ENCODE data around the gene WNT5B.
A peak's percentile ranks its signal among the peaks of the same experiment; 100 is the strongest.

Gene WNT5B

DNA sequence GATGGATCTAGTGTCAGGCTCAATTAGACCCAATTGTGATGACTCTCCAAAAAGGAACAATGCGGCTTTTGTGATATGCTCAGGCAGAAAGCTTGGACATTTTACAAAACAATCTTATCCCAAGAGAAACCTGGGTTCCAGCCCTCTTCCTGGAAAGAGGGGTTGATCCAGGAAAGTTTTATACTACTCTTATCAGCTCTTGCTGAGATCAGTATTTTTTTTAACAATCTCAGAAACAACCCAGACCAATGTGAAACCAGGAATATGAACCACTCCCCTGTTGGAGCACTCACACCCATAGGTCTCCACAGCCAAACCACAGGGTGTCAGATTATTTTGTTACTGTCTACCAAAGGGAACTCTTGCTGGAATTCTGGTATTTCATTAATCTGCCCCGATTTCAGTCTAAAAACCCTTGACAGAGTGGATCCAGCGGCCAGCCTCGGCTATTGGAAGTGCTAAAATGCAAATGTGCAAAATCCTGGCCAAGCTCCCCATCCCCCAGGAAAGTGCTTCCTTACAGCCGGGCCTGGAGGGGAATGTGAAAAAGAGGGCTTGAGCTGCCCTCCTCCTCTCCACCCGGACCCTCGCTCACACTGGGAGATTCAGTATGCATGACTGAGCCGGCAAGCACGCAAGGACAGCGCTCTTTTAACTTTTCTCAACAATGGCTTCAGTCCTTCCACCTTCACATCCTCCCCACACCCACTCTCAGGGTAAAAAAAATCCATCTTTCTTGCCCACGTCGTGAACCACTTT, 38.6 kb upstream of the WNT5B start:
- Histone ChIP-seq H3K9me3 (ENCODE audit: control insufficient read depth, low read length) (no peaks in the 10 kb centered on the region), H3K27ac (ENCODE audit: insufficient read depth, low read depth, low read length, poor library complexity, severe bottlenecking) (peak overlapping the region; percentile 57), H3K36me3 (ENCODE audit: control insufficient read depth, insufficient read depth, low read length) (no peaks in the 10 kb centered on the region), H3K4me3 (ENCODE audit: insufficient read depth, low read depth, low read length) (peak overlapping the region; percentile 86), H3K27me3 (ENCODE audit: control insufficient read depth, insufficient read depth, low read length, poor library complexity, severe bottlenecking) (peaks cover 17% of the 10 kb centered on the region), H3K4me1 (ENCODE audit: control insufficient read depth, insufficient read depth, low read length) (peaks cover 40% of the 10 kb centered on the region)
- WGBS, 2 experiments: 3% methylated on average over 12 of the region's 12 CpGs

DNA sequence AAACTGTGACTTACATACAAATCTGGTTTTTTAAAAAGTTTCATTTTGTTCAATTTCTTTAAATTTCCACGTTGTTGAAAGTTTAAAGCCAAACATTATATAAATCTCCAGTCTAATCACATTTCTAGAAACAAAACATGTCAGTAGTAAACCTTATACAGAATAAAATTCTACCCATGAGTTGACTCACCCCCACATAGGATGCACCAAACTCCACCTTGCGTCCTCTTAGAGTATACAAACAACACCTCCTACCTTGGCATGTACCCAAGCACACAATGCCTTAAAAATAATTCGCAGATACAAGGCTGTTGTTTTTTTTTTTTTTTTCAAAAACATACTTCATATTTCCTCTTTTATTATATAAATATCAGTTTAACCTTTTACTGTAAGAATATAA, 38.0 kb upstream of the WNT5B start:
- Histone ChIP-seq H3K4me3 (ENCODE audit: insufficient read depth, low read depth, low read length) (peak overlapping the region; percentile 86), H3K27ac (ENCODE audit: insufficient read depth, low read depth, low read length, poor library complexity, severe bottlenecking) (peak overlapping the region; percentile 57), H3K9me3 (ENCODE audit: control insufficient read depth, low read length) (no peaks in the 10 kb centered on the region), H3K36me3 (ENCODE audit: control insufficient read depth, insufficient read depth, low read length) (no peaks in the 10 kb centered on the region), H3K4me1 (ENCODE audit: control insufficient read depth, insufficient read depth, low read length) (peaks cover 40% of the 10 kb centered on the region), H3K27me3 (ENCODE audit: control insufficient read depth, insufficient read depth, low read length, poor library complexity, severe bottlenecking) (peaks cover 12% of the 10 kb centered on the region)
- 0 to 1% methylated on average over 2 of the region's 3 CpGs for WGBS, 2 experiments

DNA sequence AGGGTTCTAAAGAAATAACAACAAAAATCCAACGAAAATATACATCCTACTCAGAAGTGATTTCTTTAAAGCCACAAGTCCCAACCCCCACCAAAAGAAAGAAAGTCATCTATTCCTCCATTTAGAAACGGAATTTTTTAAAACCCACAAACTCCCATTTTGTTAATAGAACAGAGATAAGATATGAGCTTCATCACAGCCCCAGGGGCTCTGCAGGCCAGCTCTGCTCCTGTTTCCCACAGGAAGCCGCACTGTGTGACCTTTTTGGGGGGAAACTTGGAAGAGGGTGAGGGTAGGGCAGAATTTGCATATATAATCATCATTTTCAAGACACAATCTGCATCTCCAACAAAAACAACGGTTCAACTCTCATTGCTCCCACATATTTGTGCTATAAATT, 37.5 kb upstream of the WNT5B start:
- no peak overlapping the region for H3K27ac ChIP-seq (ENCODE audit: insufficient read depth, low read depth, low read length, poor library complexity, severe bottlenecking)
- H3K9me3 ChIP-seq (ENCODE audit: control insufficient read depth, low read length): no peaks in the 10 kb centered on the region
- H3K4me1 ChIP-seq (ENCODE audit: control insufficient read depth, insufficient read depth, low read length): peaks cover 35% of the 10 kb centered on the region
- peaks cover 12% of the 10 kb centered on the region for H3K27me3 ChIP-seq (ENCODE audit: control insufficient read depth, insufficient read depth, low read length, poor library complexity, severe bottlenecking)
- WGBS, 2 experiments: 0 to 5% methylated on average over 2 to 3 of the region's 4 CpGs
- peak overlapping the region; percentile 86 for H3K4me3 ChIP-seq (ENCODE audit: insufficient read depth, low read depth, low read length)
- H3K36me3 ChIP-seq (ENCODE audit: control insufficient read depth, insufficient read depth, low read length): no peaks in the 10 kb centered on the region

DNA sequence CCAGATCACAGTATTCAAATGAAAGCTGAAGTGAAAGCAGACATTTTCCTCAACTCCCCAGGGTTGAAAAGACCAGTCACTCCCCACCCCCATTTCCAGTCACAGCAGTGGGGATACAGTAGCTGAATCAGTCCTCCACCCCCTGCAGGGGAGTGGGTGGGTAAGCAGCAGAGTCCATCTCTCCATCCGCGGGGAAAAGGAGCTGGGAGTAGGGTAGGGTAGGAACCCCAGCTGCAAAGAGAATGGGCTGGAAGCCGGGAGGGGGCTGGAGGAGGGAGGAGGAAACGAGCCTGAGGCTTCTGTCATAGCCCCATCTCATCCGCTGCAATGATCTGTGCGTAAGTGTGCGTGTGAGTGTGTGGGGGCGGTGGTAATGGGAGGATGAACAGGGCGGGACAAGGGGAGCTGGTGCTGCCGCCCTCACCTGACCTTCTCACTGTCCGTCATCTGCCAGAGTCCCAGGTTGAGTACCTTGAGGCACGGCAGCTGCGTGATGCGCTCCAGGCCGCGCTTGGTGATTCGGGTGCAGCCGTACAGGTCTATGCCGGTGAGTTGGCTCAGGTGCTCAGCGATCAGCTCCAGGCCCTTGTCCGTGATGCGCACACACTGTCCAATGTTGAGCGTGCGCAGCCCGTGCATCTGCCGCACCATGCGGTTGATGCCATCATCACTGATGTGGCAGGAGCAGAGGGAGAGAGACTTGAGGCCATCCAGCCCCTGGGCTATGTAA, 36.4 kb upstream of the WNT5B start:
- peak overlapping the region; percentile 86 for H3K4me3 ChIP-seq (ENCODE audit: insufficient read depth, low read depth, low read length)
- no peaks in the 10 kb centered on the region for H3K36me3 ChIP-seq (ENCODE audit: control insufficient read depth, insufficient read depth, low read length)
- WGBS, 2 experiments: 4 to 5% methylated on average over 27 of the region's 27 CpGs
- peaks cover 26% of the 10 kb centered on the region for H3K4me1 ChIP-seq (ENCODE audit: control insufficient read depth, insufficient read depth, low read length)
- no peak overlapping the region for H3K27ac ChIP-seq (ENCODE audit: insufficient read depth, low read depth, low read length, poor library complexity, severe bottlenecking)
- no peaks in the 10 kb centered on the region for H3K9me3 ChIP-seq (ENCODE audit: control insufficient read depth, low read length)
- peaks cover 11% of the 10 kb centered on the region for H3K27me3 ChIP-seq (ENCODE audit: control insufficient read depth, insufficient read depth, low read length, poor library complexity, severe bottlenecking)

DNA sequence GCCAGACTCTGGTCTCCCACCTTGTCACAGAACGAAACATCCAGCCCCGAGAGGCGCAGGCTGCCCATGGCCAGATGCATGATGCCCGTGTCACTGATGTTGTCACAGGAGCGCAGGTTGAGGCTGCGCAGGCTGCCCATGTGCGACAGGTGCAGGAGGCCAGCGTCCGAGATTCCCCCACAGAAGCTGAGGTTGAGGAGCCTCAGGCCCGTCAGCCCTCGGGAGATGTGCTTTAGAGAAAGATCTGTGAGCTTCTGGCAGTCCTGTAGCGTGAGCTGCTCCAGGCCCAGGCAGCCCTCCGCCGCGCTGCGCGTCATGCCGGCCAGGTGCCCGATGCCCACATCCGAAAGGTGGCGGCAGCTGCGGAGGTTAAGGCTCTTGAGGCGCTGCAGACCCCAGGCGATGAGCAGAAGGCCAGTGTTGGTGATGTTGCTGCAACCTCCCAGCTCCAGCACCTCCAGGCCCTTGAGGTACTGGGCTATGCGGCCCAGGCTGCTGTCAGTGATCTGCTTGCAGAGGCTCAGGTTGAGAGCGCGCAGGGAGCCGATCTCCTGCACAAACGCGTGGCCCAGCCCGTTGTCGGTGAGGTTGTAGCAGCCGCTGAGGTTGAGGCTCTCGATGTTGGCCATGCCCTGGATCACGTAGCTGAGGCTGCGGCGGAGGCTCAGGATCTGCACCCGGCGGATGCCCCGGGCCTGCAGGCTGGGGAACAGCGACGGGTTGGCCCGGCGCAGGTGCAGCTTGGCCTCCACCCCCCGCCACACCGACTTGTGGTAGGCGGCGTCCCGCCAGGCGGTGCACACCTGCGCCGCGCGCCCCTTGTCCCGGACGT, 35.6 kb upstream of the WNT5B start:
- no peak overlapping the region for H3K27ac ChIP-seq (ENCODE audit: insufficient read depth, low read depth, low read length, poor library complexity, severe bottlenecking)
- WGBS, 2 experiments: 2 to 3% methylated on average over 56 of the region's 56 CpGs
- peaks cover 11% of the 10 kb centered on the region for H3K27me3 ChIP-seq (ENCODE audit: control insufficient read depth, insufficient read depth, low read length, poor library complexity, severe bottlenecking)
- H3K4me3 ChIP-seq (ENCODE audit: insufficient read depth, low read depth, low read length): peak overlapping the region; percentile 86
- H3K36me3 ChIP-seq (ENCODE audit: control insufficient read depth, insufficient read depth, low read length): no peaks in the 10 kb centered on the region
- no peaks in the 10 kb centered on the region for H3K9me3 ChIP-seq (ENCODE audit: control insufficient read depth, low read length)
- H3K4me1 ChIP-seq (ENCODE audit: control insufficient read depth, insufficient read depth, low read length): peaks cover 23% of the 10 kb centered on the region

DNA sequence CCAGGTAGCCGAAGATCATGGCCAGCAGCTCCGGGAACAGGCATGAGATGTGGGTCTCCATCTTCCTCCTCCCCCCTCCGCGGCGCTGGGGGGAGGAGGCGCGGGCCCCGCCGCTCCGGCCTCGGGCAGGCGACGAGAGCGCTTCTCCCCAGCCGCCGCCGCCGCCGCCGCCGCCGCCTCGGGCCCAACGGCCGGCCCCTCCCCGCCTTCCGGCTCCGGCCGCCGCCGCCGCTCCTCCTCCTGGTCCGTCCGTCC, 35.1 kb upstream of the WNT5B start:
- peaks cover 11% of the 10 kb centered on the region for H3K27me3 ChIP-seq (ENCODE audit: control insufficient read depth, insufficient read depth, low read length, poor library complexity, severe bottlenecking)
- H3K4me3 ChIP-seq (ENCODE audit: insufficient read depth, low read depth, low read length): peak overlapping the region; percentile 86
- H3K4me1 ChIP-seq (ENCODE audit: control insufficient read depth, insufficient read depth, low read length): peaks cover 18% of the 10 kb centered on the region
- no peak overlapping the region for H3K27ac ChIP-seq (ENCODE audit: insufficient read depth, low read depth, low read length, poor library complexity, severe bottlenecking)
- H3K36me3 ChIP-seq (ENCODE audit: control insufficient read depth, insufficient read depth, low read length): no peaks in the 10 kb centered on the region
- 0 to 1% methylated on average over 34 of the region's 34 CpGs for WGBS, 2 experiments
- no peaks in the 10 kb centered on the region for H3K9me3 ChIP-seq (ENCODE audit: control insufficient read depth, low read length)

DNA sequence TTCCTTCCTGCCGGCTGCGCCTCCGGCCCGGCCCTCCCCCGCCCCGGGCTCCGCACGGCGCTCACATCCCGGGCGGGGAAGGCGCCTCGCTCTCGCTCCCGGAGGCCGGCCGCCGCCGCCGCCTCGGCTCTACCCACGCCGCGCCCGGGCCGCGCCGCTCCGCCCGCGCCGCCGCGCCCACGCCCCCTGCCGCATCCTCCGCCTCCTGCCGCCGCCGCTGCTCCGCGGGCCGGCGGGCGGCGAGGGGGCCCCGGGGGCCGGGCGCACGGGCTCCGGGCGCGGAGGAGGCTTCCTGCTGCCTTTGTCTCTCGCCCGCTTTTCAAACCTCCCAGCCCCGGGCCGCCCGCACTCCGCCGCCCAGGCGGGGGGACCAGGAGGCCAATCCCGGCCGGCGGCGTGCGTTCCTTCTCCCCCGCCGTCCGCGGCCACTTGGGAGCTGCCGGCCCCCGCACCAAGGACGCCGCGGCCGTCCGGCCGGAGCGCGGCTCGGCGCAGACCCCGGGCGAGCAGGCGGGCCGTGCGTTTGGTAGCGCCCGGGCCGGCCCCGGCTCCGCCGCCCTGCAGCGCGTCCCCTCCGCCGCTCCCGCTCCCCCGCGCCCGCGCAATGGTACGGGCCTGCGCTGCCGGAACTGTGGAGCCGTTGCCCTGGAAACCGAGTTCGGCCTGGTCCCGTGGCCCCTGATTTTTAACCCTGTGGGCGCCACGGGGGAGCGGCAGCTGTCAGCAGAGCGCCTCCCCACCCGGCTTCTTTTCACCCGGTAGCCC, 34.6 kb upstream of the WNT5B start, which contains the start of gene FBXL14:
Gene FBXL14, minus strand, starts transcription at position 321 of the 765 bp plus-strand sequence. CDS start 515 bp downstream, outside the sequence.
- Histone ChIP-seq H3K4me3 (ENCODE audit: insufficient read depth, low read depth, low read length) (peak within 1 kb of the TSS; percentile 86), H3K36me3 (ENCODE audit: control insufficient read depth, insufficient read depth, low read length) (no peaks in the 10 kb centered on the region), H3K4me1 (ENCODE audit: control insufficient read depth, insufficient read depth, low read length) (peaks cover 14% of the 10 kb centered on the region), H3K27me3 (ENCODE audit: control insufficient read depth, insufficient read depth, low read length, poor library complexity, severe bottlenecking) (peaks cover 11% of the 10 kb centered on the region), H3K9me3 (ENCODE audit: control insufficient read depth, low read length) (no peaks in the 10 kb centered on the region), H3K27ac (ENCODE audit: insufficient read depth, low read depth, low read length, poor library complexity, severe bottlenecking) (peak within 1 kb of the TSS; percentile 77)
- 0% methylated on average over 115 of the region's 115 CpGs for WGBS, 2 experiments

DNA sequence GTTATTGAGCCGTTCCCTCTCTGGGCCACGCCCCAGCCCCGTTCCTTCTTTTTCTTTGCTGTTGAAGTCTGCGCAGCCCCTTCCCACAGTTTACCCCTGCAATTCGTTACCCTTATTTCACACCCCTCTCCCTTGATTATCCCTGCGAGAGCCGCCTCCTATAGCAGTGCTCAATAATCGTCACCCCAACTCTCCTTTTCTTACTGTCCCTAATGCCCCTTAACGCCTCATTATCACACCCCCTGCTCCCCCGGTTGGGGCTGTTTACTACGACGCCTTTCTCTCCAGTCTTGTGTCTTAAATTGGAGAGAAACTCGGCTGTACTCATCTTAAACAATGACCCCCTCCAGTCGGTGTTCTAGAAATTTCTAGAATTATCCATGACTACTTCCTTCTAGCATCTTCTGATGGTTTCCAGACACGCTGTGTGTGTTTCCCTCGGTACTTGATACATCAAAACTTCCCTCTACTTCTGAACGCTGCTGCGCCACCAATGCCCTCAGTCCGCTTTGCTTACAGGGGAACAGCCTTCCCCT, 33.9 kb upstream of the WNT5B start:
- H3K36me3 ChIP-seq (ENCODE audit: control insufficient read depth, insufficient read depth, low read length): no peaks in the 10 kb centered on the region
- peaks cover 8% of the 10 kb centered on the region for H3K4me1 ChIP-seq (ENCODE audit: control insufficient read depth, insufficient read depth, low read length)
- H3K27me3 ChIP-seq (ENCODE audit: control insufficient read depth, insufficient read depth, low read length, poor library complexity, severe bottlenecking): peaks cover 11% of the 10 kb centered on the region
- WGBS, 2 experiments: 14 to 17% methylated on average over 19 of the region's 19 CpGs
- no peaks in the 10 kb centered on the region for H3K9me3 ChIP-seq (ENCODE audit: control insufficient read depth, low read length)
- peak overlapping the region; percentile 86 for H3K4me3 ChIP-seq (ENCODE audit: insufficient read depth, low read depth, low read length)
- peak overlapping the region; percentile 76 for H3K27ac ChIP-seq (ENCODE audit: insufficient read depth, low read depth, low read length, poor library complexity, severe bottlenecking)

DNA sequence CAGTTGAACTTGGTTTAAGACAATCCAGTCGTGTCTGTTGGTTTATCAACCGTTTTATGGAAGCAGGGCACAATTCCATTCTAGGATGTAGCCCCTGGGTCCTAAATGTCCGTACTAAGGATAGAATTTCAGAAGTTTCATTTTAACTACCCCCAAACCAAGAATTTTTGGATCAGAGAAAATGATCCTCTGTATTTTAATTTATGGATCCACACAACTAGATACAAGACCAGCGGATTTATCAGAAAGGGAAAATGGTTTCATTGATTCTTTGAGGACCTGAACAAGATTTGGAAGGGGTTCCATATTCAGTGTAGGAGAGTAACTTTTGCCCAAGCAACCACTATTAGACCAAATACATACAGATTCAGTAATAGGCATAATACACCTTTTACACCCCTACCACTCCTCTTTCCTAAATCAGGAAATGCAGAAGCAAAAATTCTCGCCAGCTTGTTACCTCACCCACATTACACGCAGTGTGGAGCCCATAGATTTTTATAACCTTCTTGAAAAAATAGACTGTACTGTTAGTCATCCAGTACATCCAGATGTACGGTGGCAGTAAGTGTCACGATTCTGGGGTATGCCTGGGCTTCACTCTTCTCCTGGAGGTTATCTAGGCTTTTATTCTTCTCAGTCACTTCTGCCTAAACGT, 33.2 kb upstream of the WNT5B start:
- WGBS, 2 experiments: 87 to 89% methylated on average over 8 to 9 of the region's 9 CpGs
- H3K9me3 ChIP-seq (ENCODE audit: control insufficient read depth, low read length): no peaks in the 10 kb centered on the region
- H3K27me3 ChIP-seq (ENCODE audit: control insufficient read depth, insufficient read depth, low read length, poor library complexity, severe bottlenecking): peaks cover 11% of the 10 kb centered on the region
- no peaks in the 10 kb centered on the region for H3K36me3 ChIP-seq (ENCODE audit: control insufficient read depth, insufficient read depth, low read length)
- H3K4me1 ChIP-seq (ENCODE audit: control insufficient read depth, insufficient read depth, low read length): peaks cover 8% of the 10 kb centered on the region
- H3K27ac ChIP-seq (ENCODE audit: insufficient read depth, low read depth, low read length, poor library complexity, severe bottlenecking): no peak overlapping the region
- H3K4me3 ChIP-seq (ENCODE audit: insufficient read depth, low read depth, low read length): no peak overlapping the region
